Sigmoid colon (tissue), 3 donors: ENCODE results near the gene ASMTL.

Source experiments
- CTCF ChIP-seq, 4 experiments: fragments of 450-650 bp in 3 of 4; fragments of 200-600 bp in 1 of 4; IDR thresholded peaks; one replicate each; pipeline ENCODE4 v1.5.1; 2016 to 2019; ENCODE audit warnings: antibody characterized with exemption in 4 of 4, mild to moderate bottlenecking in 3 of 4, moderate library complexity in 2 of 4
- POLR2A ChIP-seq, 2 donors: fragments of 450-650 bp; IDR thresholded peaks; one replicate each; pipeline ENCODE4 v1.6.1; 2016; ENCODE audit warnings: antibody characterized with exemption in 2 of 2, mild to moderate bottlenecking in 2 of 2, moderate library complexity in 2 of 2

GRCh38 chrX:1466232-1466661 lies 13.5 kb upstream of the ASMTL start:
- TF ChIP-seq CTCF (IDR thresholded peaks at IDR 0.05) (no peak), POLR2A (IDR thresholded peaks at IDR 0.05) (no peak)
